Common myeloid progenitor, CD34-positive (primary cell): ENCODE results near the gene ACTR1A.
"Not testable (repeated sequence)": the region's sequence is repeated elsewhere in the genome, so short reads cannot be mapped to it uniquely, and the experiment has no call there.

Experiments used
- CTCF ChIA-PET: fragments of 350-600 bp; sonication (Branson Sonifier 250); formaldehyde crosslinking; loops from one replicate; lab custom pipeline; 2021; ENCODE audit warnings: antibody characterized with exemption; lab: Charles Lee
- POLR2A ChIA-PET: fragments of 350-600 bp; sonication (Branson Sonifier 250); formaldehyde crosslinking; loops from one replicate; lab custom pipeline; 2021; ENCODE audit warnings: antibody characterized with exemption; lab: Charles Lee
- DNase-seq, 3 donors: peaks; one replicate each; pipeline versions ENCODE4 v3.0.0 to v3.0.0-alpha.2; 2013
- H3K27ac ChIP-seq, 2 experiments: 1 replicate in 1 of 2; 2 replicates in 1 of 2; pipeline ENCODE4 v1.7.0; 2013; ENCODE audit warnings: inconsistent platforms in 2 of 2, low read length in 2 of 2, mild to moderate bottlenecking in 2 of 2, low read depth in 1 of 2, moderate library complexity in 1 of 2; ENCODE audit not compliant: severe bottlenecking in 2 of 2, insufficient read depth in 1 of 2, poor library complexity in 1 of 2
- H3K27me3 ChIP-seq, 5 experiments: replicated peaks in 2 of 5; 1 replicate in 3 of 5; 2 replicates in 2 of 5; pipeline versions ENCODE4 v1.6.1 to v1.7.0; 2013; ENCODE audit warnings: low read length in 4 of 5, mild to moderate bottlenecking in 2 of 5, moderate library complexity in 2 of 5, inconsistent platforms in 1 of 5; ENCODE audit not compliant: insufficient read depth in 5 of 5, control insufficient read depth in 4 of 5
- H3K36me3 ChIP-seq, 4 experiments: 1 replicate in 2 of 4; 2 replicates in 2 of 4; pipeline versions ENCODE4 v1.6.1 to v1.7.0; 2013; ENCODE audit warnings: low read length in 3 of 4, control low read depth in 1 of 4, mild to moderate bottlenecking in 1 of 4; ENCODE audit not compliant: control insufficient read depth in 4 of 4, insufficient read depth in 4 of 4
- H3K4me1 ChIP-seq, 4 experiments: 1 replicate in 3 of 4; 2 replicates in 1 of 4; pipeline versions ENCODE4 v1.6.1 to v1.7.1; 2013; ENCODE audit warnings: low read length in 3 of 4, mild to moderate bottlenecking in 3 of 4, control low read depth in 1 of 4, inconsistent platforms in 1 of 4, moderate library complexity in 1 of 4; ENCODE audit not compliant: control insufficient read depth in 4 of 4, insufficient read depth in 4 of 4; ENCODE audit errors: control extremely low read depth in 1 of 4
- H3K4me3 ChIP-seq, 7 experiments: 1 replicate in 4 of 7; 2 replicates in 3 of 7; pipeline versions ENCODE4 v1.5.1 to v1.7.0; 2013; ENCODE audit warnings: mild to moderate bottlenecking in 7 of 7, low read length in 6 of 7, moderate library complexity in 6 of 7, inconsistent platforms in 2 of 7, low read depth in 2 of 7, control low read depth in 1 of 7; ENCODE audit not compliant: insufficient read depth in 4 of 7, control insufficient read depth in 1 of 7; ENCODE audit errors: extremely low read depth in 1 of 7
- H3K9me3 ChIP-seq, 5 experiments: 1 replicate in 4 of 5; 2 replicates in 1 of 5; pipeline versions ENCODE4 v1.6.1 to v1.7.1; 2013; ENCODE audit warnings: low read length in 4 of 5, mild to moderate bottlenecking in 2 of 5, inconsistent platforms in 1 of 5, low read depth in 1 of 5, moderate library complexity in 1 of 5; ENCODE audit not compliant: control insufficient read depth in 4 of 5, insufficient read depth in 2 of 5; ENCODE audit errors: control extremely low read depth in 1 of 5
- WGBS: methylation state at CpG from one replicate; pipeline ENCODE4 v1.1.5; 2013; ENCODE audit not compliant: insufficient coverage; 5-methylcytosine and 5-hydroxymethylcytosine counted together

The ACTR1A gene

GRCh38 chr10:102542800-102543418 lies 40.4 kb upstream of the ACTR1A start:
- peaks cover 0 to 19% (median 16%) of the 10 kb centered on the region in 4 experiments for H3K4me1 ChIP-seq
- H3K4me3 ChIP-seq = no peak overlapping the region
- no peak for DNase-seq
- ChIA-PET POLR2A (no interaction called here), CTCF (interaction anchor here (0.8 kb wide), 1 partner anchor 26 kb away, joined by 3 read pairs; no protein-coding TSS in a partner anchor)
- no peaks in the 10 kb centered on the region for H3K27me3 ChIP-seq
- no peak overlapping the region for H3K27ac ChIP-seq
- WGBS = 97% methylated on average over 4 of the region's 8 CpGs
- no peaks in the 10 kb centered on the region for H3K36me3 ChIP-seq
- H3K9me3 ChIP-seq = no peaks in the 10 kb centered on the region

- Histone ChIP-seq H3K36me3 (peaks cover 0 to 5% (median 1%) of the 10 kb centered on the region in 4 experiments), H3K9me3 (no peaks in the 10 kb centered on the region), H3K27me3 (no peaks in the 10 kb centered on the region), H3K4me1 (no peaks in the 10 kb centered on the region), H3K27ac (no peak overlapping the region), H3K4me3 (no peak overlapping the region)
- peak; percentile 9 to 34 (median 18) for DNase-seq
- ChIA-PET CTCF (interaction anchor here (1.4 to 1.7 kb wide), 2 partner anchors 10 to 44 kb away, joined by 3 read pairs; no protein-coding TSS in a partner anchor), POLR2A (no interaction called here)
- WGBS = no CpG with 5 or more reads among the region's 1 CpG
Observed at GRCh38 chr10:102540023-102540422, 37.5 kb upstream of the ACTR1A start.

GRCh38 chr10:102538811-102539210 lies 36.3 kb upstream of the ACTR1A start:
- WGBS = 100% methylated on average over 2 of the region's 2 CpGs
- CTCF ChIA-PET = interaction anchor here (0.7 kb wide), 1 partner anchor 34 kb away, joined by 4 read pairs; the partner anchor contains the start of gene SUFU

GRCh38 chr10:102537948-102538347 lies 35.4 kb upstream of the ACTR1A start:
- no peaks in the 10 kb centered on the region for H3K27me3 ChIP-seq
- WGBS = no CpG with 5 or more reads among the region's 2 CpGs
- H3K27ac ChIP-seq = no peak overlapping the region
- H3K4me1 ChIP-seq = peaks cover 0 to 5% (median 0%) of the 10 kb centered on the region in 4 experiments
- no peaks in the 10 kb centered on the region for H3K9me3 ChIP-seq
- ChIA-PET CTCF (no interaction called here), POLR2A (no interaction called here)
- no peak overlapping the region for H3K4me3 ChIP-seq
- H3K36me3 ChIP-seq = peaks cover 0 to 8% (median 4%) of the 10 kb centered on the region in 4 experiments
- DNase-seq = no peak

More at GRCh38 chr10:102538811-102539210, 36.3 kb upstream of the ACTR1A start:
- peaks cover 0 to 5% (median 4%) of the 10 kb centered on the region in 4 experiments for H3K36me3 ChIP-seq
- H3K27ac ChIP-seq = no peak overlapping the region
- POLR2A ChIA-PET = no interaction called here
- no peak for DNase-seq
- H3K4me3 ChIP-seq = no peak overlapping the region
- no peaks in the 10 kb centered on the region for H3K9me3 ChIP-seq
- no peaks in the 10 kb centered on the region for H3K27me3 ChIP-seq
- peaks cover 0 to 5% (median 0%) of the 10 kb centered on the region in 4 experiments for H3K4me1 ChIP-seq

GRCh38 chr10:102537367-102537766 lies 34.9 kb upstream of the ACTR1A start:
- no peaks in the 10 kb centered on the region for H3K27me3 ChIP-seq
- no peak for DNase-seq
- POLR2A ChIA-PET = no interaction called here
- no peak overlapping the region for H3K4me3 ChIP-seq
- peaks cover 0 to 5% (median 0%) of the 10 kb centered on the region in 4 experiments for H3K4me1 ChIP-seq
- no peak overlapping the region for H3K27ac ChIP-seq
- CTCF ChIA-PET = no interaction called here
- H3K36me3 ChIP-seq = peaks cover under 1 to 8% (median 4%) of the 10 kb centered on the region in 4 experiments
- no peaks in the 10 kb centered on the region for H3K9me3 ChIP-seq

GRCh38 chr10:102535481-102536147 lies 33.1 kb upstream of the ACTR1A start:
- H3K27ac ChIP-seq = no peak overlapping the region
- peaks cover 0 to 5% (median 0%) of the 10 kb centered on the region in 4 experiments for H3K4me1 ChIP-seq
- 93% methylated on average over 4 of the region's 7 CpGs for WGBS
- no peak overlapping the region for H3K4me3 ChIP-seq
- ChIA-PET CTCF (no interaction called here), POLR2A (no interaction called here)
- no peak for DNase-seq
- H3K27me3 ChIP-seq = no peaks in the 10 kb centered on the region
- H3K9me3 ChIP-seq = no peaks in the 10 kb centered on the region
- peaks cover 3 to 8% (median 4%) of the 10 kb centered on the region in 4 experiments for H3K36me3 ChIP-seq

GRCh38 chr10:102534966-102535365 lies 32.5 kb upstream of the ACTR1A start:
- 95% methylated on average over 8 of the region's 9 CpGs for WGBS
- H3K27me3 ChIP-seq, H3K9me3 ChIP-seq, H3K4me3 ChIP-seq, DNase-seq, H3K36me3 ChIP-seq, CTCF ChIA-PET, H3K27ac ChIP-seq, H3K4me1 ChIP-seq, POLR2A ChIA-PET: not testable (repeated sequence)
